Measurements from ENCODE around the gene P2RY8.

P2RY8 gene

GRCh38 chrX:1522905-1523304 lies 14.1 kb downstream of the P2RY8 start (continued):
- TF ChIP-seq ZNF704 (tag by site-specific recombination; IDR thresholded peaks at IDR 0.05), result 0 out of 2 replicates have a peak, but pooled peaks have one; percentile 33
- TF ChIP-seq ZNF791 (tag by site-specific recombination; IDR thresholded peaks at IDR 0.05), result 0 out of 2 replicates have a peak, but pooled peaks have one; percentile 43
- peak; percentile 64 for TF ChIP-seq ZNF529 (tag by site-specific recombination; IDR thresholded peaks at IDR 0.05; ENCODE audit: insufficient replicate concordance)
- peak; percentile 92 for TF ChIP-seq ZNF560 (tag by site-specific recombination; IDR thresholded peaks at IDR 0.05; ENCODE audit: borderline replicate concordance)
- peak; percentile 83 for TF ChIP-seq ZBTB8A (tag by site-specific recombination; IDR thresholded peaks at IDR 0.05)
- 0 out of 2 replicates have a peak, but pooled peaks have one; percentile 35 for TF ChIP-seq ZNF354C (tag by site-specific recombination; IDR thresholded peaks at IDR 0.05; ENCODE audit: borderline replicate concordance, low read depth)
- 0 out of 2 replicates have a peak, but pooled peaks have one; percentile 28 for TF ChIP-seq ZNF341 (tag by site-specific recombination; IDR thresholded peaks at IDR 0.05; ENCODE audit: low read depth)
- TF ChIP-seq ZNF202 (tag by site-specific recombination; IDR thresholded peaks at IDR 0.05; ENCODE audit: borderline replicate concordance), result peak; percentile 95
- TF ChIP-seq GLI2 (tag by site-specific recombination; IDR thresholded peaks at IDR 0.05; ENCODE audit: borderline replicate concordance, low read depth), result peak; percentile 62; the same call in 1 of the 2 replicates
- TF ChIP-seq ZNF140 (tag by site-specific recombination; IDR thresholded peaks at IDR 0.05), result peak; percentile 94
- peak; percentile 65; the same call in 1 of the 2 replicates for TF ChIP-seq ZNF223 (tag by site-specific recombination; IDR thresholded peaks at IDR 0.05)
- TF ChIP-seq ZNF433 (tag by site-specific recombination; IDR thresholded peaks at IDR 0.05; ENCODE audit: low read depth), result peak; percentile 88
- peak; percentile 44; the same call in 1 of the 2 replicates for TF ChIP-seq SP3 (tag by site-specific recombination; IDR thresholded peaks at IDR 0.05)
- TF ChIP-seq ZNF639 (tag by site-specific recombination; IDR thresholded peaks at IDR 0.05), result 0 out of 2 replicates have a peak, but pooled peaks have one; percentile 43

- Histone ChIP-seq H3K36me3 (ENCODE audit: control insufficient read depth in 2 of 2, insufficient read depth in 1 of 2, low read length in 2 of 2) (no peaks in the 10 kb centered on the region), H3K4me1 (ENCODE audit: control insufficient read depth, insufficient read depth, low read length) (no peaks in the 10 kb centered on the region), H3K27ac (ENCODE audit: extremely low read depth, low read depth, low read length) (no peak overlapping the region), H3K4me3 (ENCODE audit: low read depth, low read length) (no peak overlapping the region), H3K9me3 (ENCODE audit: control insufficient read depth, insufficient read depth, low read depth, low read length) (no peaks in the 10 kb centered on the region)
- CTCF ChIA-PET, result no interaction called here
- POLR2A ChIA-PET, result no interaction called here
- TF ChIP-seq ZNF280C (tag by site-specific recombination; IDR thresholded peaks at IDR 0.05), result no peak
- TF ChIP-seq ZNF324 (tag by site-specific recombination; IDR thresholded peaks at IDR 0.05), result no peak
- TF ChIP-seq ZNF518A (tag by site-specific recombination; conservative IDR thresholded peaks at IDR 0.05; ENCODE audit: low read depth), result no peak
- no peak for TF ChIP-seq ZNF354C (tag by site-specific recombination; IDR thresholded peaks at IDR 0.05; ENCODE audit: borderline replicate concordance, low read depth)
- TF ChIP-seq ZNF645 (tag by site-specific recombination; IDR thresholded peaks at IDR 0.05), result no peak
- TF ChIP-seq EGR2 (tag by site-specific recombination; IDR thresholded peaks at IDR 0.05; ENCODE audit: low read depth), result no peak
- no peak for TF ChIP-seq OSR2 (tag by site-specific recombination; IDR thresholded peaks at IDR 0.05)
- TF ChIP-seq GFI1B (tag by site-specific recombination; IDR thresholded peaks at IDR 0.05), result no peak
- TF ChIP-seq AEBP2 (tag by site-specific recombination; IDR thresholded peaks at IDR 0.05; ENCODE audit: borderline replicate concordance), result no peak
- TF ChIP-seq ZBTB1 (tag by site-specific recombination; IDR thresholded peaks at IDR 0.05), result no peak
- no peak for TF ChIP-seq KLF7 (tag by site-specific recombination; IDR thresholded peaks at IDR 0.05; ENCODE audit: borderline replicate concordance)
- no peak for TF ChIP-seq SP3 (tag by site-specific recombination; IDR thresholded peaks at IDR 0.05)
Observed at GRCh38 chrX:1521459-1521956, 15.5 kb downstream of the P2RY8 start.

Measured in HEK293 (cell line).